ENCODE results near the gene CPLX3.

DNA sequence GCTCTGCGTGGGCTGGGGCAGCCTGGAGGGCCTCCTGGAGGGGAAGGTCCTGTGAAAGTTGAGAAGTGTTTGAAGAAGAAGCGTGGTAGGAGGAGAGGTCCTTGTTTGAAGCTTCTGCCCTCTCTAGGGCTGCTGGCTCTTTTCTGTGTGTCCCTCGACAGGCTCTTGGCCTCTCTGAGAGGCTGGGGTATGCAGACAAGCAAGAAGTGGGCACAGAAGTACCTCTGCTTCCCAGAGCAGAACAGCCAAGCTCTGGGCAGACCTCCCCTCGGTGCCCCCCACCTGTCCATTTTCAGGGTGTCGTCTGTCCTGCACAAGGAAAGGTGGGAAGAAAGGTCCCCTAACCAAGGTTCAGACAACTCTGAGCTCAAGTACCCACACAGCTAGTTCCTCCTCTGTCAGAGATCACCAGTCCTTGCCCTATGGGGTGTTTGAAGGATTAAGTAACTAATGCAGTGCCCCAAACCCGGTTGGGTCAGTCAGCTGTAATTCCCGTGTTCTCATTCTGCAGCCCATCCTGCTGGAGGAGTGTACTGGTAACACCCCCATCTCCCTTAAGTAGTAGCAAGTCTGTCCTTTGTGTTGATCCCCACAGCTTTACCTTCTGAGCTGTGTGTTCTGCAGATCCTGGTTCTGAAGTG is 38.3 kb upstream of the CPLX3 start:
- TF ChIP-seq, protein P1, sequence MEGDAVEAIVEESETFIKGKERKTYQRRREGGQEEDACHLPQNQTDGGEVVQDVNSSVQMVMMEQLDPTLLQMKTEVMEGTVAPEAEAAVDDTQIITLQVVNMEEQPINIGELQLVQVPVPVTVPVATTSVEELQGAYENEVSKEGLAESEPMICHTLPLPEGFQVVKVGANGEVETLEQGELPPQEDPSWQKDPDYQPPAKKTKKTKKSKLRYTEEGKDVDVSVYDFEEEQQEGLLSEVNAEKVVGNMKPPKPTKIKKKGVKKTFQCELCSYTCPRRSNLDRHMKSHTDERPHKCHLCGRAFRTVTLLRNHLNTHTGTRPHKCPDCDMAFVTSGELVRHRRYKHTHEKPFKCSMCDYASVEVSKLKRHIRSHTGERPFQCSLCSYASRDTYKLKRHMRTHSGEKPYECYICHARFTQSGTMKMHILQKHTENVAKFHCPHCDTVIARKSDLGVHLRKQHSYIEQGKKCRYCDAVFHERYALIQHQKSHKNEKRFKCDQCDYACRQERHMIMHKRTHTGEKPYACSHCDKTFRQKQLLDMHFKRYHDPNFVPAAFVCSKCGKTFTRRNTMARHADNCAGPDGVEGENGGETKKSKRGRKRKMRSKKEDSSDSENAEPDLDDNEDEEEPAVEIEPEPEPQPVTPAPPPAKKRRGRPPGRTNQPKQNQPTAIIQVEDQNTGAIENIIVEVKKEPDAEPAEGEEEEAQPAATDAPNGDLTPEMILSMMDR (IDR thresholded peaks at IDR 0.05), result no peak
- no peak for TF ChIP-seq POLR2A (IDR thresholded peaks at IDR 0.05)

Measured in gastroesophageal sphincter (tissue), 3 donors.